K562 (cell line): ENCODE results near the gene MOB3B.

Experiments used
- ARID2 ChIP-seq: fragments of 450-650 bp; IDR thresholded peaks from 2 replicates; pipeline ENCODE4 v1.6.1; 2017; ENCODE audit warnings: antibody characterized with exemption, mild to moderate bottlenecking
- GABPB1 ChIP-seq: sonication (generic); formaldehyde crosslinking; IDR thresholded peaks from 2 replicates; pipeline ENCODE4 v1.8.0; 2022; ENCODE audit warnings: mild to moderate bottlenecking, missing genetic modification reagents
- KAT7 ChIP-seq: sonication (generic); formaldehyde crosslinking; IDR thresholded peaks from 2 replicates; pipeline ENCODE4 v1.8.0; 2022; ENCODE audit warnings: missing genetic modification reagents, mild to moderate bottlenecking, borderline replicate concordance
- POLR2AphosphoS5 ChIP-seq: IDR thresholded peaks from 2 replicates; pipeline ENCODE4 v1.6.1; 2011; ENCODE audit warnings: mild to moderate bottlenecking, low read depth, low read length, moderate library complexity; ENCODE audit not compliant: control insufficient read depth, insufficient read depth
- TCF7L2 ChIP-seq: fragments of 150-350 bp; IDR thresholded peaks from 2 replicates; pipeline ENCODE4 v1.6.1; 2016; ENCODE audit warnings: low read depth, mild to moderate bottlenecking, low read length, moderate library complexity
- TF ChIP-seq, protein P1 (sequence below): fragments of 450-650 bp; formaldehyde crosslinking; IDR thresholded peaks from 2 replicates; pipeline ENCODE4 v1.4.0; 2022; ENCODE audit warnings: missing genetic modification characterization
- TF ChIP-seq, protein P2 (sequence below): fragments of 250-450 bp; sonication (Bioruptor Pico); IDR thresholded peaks from 2 replicates; pipeline ENCODE4 v1.4.0; 2020; ENCODE audit warnings: mild to moderate bottlenecking, moderate library complexity

DNA sequence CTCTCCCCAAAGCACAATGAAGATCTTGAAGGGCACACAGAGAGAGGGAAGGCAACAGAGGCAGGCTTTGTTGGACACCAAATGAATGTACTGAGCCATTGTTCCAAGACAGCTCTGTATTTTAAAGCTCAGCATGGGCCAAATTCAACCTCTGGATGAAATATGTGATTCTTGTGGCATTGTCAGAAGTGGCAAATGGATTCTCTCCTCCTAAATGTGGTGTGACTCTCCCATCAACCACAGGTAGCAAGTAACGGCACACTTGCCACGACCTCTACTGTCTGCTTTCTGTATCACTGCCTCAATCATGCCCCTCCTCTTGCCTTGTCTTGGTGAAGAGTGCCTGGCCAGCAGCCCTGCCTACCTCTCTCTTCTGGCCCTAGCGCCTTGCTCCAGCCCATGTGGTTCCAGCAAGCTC, 6.1 kb upstream of the MOB3B start:
- TF ChIP-seq ARID2 (no peak), GABPB1 (CRISPR knock-in tag) (no peak), POLR2AphosphoS5 (no peak), KAT7 (no peak), TCF7L2 (no peak)
- TF ChIP-seq, protein P1, sequence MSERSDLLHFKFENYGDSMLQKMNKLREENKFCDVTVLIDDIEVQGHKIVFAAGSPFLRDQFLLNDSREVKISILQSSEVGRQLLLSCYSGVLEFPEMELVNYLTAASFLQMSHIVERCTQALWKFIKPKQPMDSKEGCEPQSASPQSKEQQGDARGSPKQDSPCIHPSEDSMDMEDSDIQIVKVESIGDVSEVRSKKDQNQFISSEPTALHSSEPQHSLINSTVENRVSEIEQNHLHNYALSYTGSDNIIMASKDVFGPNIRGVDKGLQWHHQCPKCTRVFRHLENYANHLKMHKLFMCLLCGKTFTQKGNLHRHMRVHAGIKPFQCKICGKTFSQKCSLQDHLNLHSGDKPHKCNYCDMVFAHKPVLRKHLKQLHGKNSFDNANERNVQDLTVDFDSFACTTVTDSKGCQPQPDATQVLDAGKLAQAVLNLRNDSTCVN (CRISPR knock-in tag): no peak
- TF ChIP-seq, protein P2, sequence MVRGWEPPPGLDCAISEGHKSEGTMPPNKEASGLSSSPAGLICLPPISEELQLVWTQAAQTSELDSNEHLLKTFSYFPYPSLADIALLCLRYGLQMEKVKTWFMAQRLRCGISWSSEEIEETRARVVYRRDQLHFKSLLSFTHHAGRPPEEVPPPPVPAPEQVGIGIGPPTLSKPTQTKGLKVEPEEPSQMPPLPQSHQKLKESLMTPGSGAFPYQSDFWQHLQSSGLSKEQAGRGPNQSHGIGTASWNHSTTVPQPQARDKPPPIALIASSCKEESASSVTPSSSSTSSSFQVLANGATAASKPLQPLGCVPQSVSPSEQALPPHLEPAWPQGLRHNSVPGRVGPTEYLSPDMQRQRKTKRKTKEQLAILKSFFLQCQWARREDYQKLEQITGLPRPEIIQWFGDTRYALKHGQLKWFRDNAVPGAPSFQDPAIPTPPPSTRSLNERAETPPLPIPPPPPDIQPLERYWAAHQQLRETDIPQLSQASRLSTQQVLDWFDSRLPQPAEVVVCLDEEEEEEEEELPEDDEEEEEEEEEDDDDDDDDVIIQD: no peak
